SW 1271 (cell line): Measurements from ENCODE around the gene ENSA.
"Not testable (repeated sequence)": the region's sequence is repeated elsewhere in the genome, so short reads cannot be mapped to it uniquely, and the experiment has no call there.

Experiments used
- DNase-seq, 2 experiments: peaks; one replicate each; lab custom pipeline; 2025; lab: John Stamatoyannopoulos, UW

ENSA gene, protein sequence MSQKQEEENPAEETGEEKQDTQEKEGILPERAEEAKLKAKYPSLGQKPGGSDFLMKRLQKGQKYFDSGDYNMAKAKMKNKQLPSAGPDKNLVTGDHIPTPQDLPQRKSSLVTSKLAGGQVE

DNA sequence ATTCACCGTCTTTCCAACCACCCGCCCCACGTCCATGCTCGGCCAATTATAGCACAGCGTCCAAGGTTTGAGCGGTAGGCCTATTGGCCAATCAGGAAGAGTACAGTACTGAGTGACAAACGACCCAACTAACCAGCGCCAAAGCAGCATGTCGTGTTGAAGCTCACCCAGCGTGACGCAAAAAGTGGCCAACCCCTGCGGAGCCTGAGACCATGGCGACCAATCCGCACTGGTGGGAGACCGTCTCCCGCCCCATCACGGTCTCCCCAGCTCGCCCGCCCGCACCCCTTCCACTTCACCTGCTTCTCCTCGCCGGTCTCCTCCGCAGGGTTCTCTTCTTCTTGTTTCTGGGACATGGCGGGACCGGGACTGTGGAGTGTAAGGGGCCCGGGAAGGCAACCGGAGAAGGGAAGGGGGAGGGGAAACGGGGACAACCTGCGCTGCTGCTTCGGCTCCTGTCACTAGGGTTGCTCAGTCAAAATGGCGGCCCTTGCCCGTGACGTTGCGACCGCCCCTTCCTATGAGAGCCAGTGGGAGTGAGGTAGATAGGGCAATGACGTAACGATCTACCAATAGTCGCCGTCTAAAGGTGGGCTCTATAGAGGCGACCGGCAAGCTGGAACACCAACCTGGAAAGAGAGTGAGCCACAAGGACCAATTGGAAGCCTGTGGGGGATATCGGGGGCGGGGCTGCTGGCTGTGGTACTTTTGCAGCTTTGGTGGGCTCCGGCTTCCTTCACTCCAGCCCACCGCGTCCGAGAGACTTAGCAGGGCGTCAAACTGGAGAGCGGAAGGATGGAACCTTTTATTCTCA, at the start of gene ENSA:
Gene ENSA (minus strand): TSS at position 498 of the 814 bp plus-strand sequence. CDS start 142 bp downstream, at position 356.
- DNase-seq: peak; percentile 91 to 98

DNA sequence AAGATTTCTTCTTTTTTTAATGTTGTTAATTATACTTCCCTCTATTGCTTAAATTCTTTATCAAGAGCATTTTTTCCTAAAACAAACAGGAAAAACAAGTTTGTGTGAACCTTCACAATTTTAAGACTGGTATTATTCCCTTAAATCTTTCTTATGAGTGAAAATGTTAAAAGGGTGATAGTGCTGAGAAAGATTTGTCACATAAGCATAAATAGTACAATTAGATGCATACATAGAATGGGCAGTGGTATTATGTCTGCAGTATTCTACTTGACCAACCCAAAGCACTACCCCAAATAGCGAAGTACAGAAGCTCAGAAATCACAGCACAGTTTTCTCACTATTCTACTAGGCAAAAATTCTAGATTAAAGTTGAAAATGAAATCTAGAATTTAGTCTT, 49.6 kb upstream of the ENSA start:
- no peak for DNase-seq

DNA sequence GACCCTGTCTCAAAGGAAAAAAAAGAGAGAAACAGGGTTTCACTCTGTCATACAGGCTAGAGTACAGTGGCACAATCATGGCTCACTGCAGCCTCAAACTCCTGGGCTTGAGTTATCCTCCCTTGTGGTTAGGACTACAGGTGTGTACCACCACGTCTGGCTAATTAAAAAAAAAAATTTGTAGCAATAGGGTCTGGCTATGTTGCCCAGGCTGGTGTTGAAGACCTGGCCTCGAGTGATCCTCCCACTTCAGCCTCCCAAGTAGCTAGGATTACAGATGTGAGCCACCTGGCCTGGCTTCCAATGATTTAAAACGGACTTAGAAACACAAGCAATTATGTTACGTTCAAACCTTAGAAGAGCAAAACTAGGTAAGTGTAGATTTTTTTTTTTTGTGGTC, 45.5 kb upstream of the ENSA start:
- no peak for DNase-seq

DNA sequence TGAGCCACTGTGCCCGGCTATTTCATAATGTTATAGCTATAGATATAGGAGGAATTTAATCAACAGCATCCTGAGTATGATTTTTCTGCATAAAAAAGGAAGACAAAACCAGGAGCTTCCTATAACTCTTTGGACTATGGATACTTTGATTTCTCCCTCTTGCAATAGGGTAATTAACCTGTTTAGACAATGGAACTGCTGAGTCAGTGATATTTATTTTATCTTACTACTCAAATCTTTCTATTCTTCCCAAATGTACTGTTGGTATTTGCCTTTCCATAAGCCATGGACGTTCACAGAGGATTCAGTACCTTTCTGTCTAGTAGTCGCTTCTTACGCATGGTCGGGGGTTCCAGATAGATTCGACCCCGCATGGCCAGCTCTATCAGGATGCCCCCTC, 33.9 kb upstream of the ENSA start:
- DNase-seq: no peak

DNA sequence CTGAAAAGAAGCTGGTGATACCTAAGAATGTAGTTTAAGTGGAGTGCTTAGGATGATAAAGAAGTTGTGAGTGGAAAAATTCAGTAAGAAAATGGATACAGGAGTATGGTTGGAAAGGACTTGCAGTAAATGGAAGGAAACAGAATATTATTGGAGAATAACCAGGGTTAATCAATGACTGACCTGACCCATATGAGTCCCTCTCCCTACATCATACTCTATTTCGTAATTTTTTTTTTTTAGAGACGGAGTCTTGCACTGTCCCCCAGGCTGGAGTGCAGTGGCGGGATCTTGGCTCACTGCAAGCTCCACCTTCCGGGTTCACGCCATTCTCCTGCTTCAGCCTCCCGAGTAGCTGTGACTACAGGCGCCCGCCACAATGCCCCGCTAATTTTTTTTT, 33.4 kb upstream of the ENSA start:
- DNase-seq: no peak

DNA sequence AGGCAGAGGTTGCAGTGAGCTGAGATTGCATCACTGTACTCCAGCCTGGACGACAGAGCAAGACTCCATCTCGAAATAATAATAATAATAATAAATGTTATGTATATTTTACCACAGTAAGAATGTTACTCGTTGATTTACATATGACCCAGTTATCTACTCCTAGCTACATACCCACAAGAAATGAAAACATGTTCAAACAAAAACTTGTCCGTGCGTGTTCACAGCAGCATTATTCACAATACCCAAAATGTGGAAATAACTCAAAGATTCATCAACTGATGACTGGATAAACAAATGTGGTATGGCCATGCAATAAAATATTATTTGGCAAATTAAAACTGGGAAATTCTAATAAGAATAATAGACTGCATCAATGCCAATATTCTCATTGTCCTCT, 31.7 kb upstream of the ENSA start:
- DNase-seq: no peak

DNA sequence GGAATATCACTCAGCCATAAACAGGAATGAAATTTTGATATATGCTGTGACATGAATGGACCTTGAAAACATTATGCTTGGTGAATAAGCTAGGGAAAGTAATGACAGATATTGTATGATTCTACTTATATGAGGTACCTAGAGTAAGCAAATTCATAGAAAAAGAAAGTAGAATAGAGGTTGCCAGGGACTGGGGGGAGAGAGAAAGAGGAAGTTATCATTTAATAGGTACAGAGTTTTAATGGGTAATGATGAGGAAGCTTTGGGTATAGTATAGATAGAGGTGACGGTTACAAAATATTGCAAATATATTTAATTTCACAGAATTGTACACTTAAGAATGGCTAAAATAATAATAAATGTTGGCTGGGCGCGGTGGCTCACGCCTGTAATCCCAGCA, 31.2 kb upstream of the ENSA start:
- no peak for DNase-seq

DNA sequence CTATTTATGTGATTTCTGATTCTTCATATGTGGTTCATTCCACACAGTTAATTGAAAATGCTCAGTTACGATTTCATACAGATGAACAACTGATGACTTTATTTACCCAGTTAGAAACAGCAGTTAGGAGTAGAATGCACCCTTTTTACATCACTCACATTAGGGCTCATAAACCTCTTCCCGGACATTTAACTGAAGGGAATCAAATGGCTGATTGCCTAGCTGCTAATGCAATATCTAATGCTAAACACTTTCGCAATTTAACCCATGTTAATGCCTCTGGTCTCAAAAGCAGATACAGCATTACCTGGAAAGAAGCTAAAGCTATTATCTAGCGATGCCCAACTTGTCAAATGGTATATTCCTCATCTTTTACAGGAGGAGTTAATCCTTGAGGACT, 27.7 kb upstream of the ENSA start:
- DNase-seq: not testable (repeated sequence)

DNA sequence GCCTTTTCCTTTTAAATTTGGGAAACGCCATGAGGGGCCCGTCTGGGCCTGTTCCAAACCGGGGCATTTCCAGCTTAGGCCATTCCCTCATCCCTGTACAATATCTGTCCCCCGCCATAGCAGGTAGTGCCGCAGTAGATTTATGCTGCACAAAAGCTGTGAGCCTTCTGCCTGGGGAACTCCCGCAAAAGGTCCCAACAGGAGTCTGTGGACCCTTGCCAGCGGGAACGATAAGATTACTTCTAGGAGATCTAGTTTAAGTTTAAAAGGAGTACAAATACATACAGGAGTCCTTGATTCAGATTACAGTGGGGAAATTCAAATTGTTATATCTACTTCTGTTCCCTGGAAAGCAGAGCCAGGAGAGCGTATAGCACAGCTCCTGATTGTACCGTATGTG, 25.2 kb upstream of the ENSA start:
- not testable (repeated sequence) for DNase-seq

DNA sequence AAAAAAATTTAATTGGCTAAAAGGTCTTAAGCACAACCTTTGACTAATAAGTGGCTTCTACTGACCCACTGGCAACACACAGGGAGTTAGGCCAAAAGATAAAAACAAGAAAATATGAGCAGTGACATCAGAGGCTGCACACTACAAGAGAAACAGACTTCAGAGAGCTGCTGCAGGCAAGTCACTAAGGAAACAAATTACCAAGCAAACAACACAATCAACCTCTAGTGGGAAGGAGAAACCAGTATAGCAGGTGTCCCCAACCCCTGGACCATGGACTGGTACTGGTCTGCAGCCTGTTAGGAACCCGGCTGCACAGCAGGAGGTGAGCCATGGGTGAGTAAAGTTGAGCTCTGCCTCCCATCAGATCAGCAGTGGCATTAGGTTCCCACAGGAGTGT, 20.8 kb upstream of the ENSA start:
- no peak for DNase-seq

DNA sequence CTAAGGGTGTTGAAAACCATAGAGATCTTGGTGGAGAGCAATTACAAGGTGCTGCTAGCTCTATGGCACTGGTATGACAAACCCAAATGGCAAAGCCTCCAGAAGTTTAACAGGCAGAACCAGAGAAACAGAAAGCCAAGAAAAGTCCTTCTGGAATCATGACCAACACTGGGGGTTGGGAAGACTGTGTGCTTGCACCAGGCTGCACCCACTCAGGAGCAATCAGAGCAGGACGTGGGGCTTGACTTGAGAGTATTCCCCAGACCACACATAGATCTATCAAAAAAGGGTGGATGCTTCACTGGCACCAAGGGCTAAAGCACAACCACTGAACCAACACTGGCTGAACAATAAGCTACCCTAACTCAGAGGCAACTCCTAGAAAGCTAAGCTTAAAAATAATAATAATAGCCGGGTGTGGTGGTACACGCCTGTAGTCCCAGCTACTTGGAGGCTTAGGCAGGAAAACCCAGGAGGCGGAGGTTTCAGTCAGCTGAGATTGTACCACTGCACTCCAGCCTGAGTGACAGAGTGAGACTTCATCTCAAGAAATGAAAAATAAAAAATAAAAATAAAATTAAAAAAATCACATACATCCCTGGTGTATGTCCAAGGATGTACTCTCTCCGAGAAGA, 20.1 kb upstream of the ENSA start:
- DNase-seq: no peak

DNA sequence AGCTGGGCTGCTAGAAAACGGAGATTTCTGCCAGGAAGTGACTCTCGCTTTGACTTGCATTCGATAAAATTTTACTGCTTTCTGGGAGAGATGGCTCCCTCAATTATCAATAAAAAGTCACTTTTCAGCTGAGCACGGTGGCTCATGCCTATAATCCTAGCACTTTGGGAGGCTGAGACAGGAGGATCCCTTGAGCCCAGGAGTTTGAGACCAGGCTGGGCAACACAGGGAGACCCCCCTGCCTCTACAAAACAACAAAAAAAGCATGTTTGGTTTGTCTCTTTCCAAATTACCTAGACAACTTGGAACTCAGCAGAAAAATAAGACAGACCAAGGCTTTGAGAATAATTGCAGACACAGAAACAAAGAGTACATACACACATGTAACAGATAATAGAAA, 12.9 kb upstream of the ENSA start:
- DNase-seq: no peak

DNA sequence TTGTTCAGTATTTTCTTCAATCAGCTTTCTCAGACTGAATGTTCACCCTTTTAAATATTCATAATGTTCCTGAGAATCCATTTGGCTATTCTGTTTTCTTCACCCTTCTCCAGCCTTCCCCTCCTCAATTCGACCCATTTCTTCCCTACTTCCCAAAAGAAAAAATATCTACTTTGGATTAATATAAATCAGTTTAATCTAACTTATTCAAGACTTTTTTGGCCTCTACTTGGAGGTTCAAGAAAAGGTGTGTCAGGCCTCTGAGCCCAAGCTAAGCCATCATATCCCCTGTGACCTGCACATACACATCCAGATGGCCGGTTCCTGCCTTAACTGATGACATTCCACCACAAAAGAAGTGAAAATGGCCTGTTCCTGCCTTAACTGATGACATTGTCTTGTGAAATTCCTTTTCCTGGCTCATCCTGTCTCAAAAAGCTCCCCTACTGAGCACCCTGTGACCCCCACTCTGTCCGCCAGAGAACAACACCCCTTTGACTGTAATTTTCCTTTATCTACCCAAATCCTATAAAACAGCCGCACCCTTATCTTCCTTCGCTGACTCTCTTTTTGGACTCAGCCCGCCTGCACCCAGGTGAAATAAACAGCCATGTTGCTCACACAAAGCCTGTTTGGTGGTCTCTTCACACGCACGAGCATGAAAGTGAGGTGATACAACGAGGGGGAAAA, 11.9 kb upstream of the ENSA start:
- DNase-seq: not testable (repeated sequence)

DNA sequence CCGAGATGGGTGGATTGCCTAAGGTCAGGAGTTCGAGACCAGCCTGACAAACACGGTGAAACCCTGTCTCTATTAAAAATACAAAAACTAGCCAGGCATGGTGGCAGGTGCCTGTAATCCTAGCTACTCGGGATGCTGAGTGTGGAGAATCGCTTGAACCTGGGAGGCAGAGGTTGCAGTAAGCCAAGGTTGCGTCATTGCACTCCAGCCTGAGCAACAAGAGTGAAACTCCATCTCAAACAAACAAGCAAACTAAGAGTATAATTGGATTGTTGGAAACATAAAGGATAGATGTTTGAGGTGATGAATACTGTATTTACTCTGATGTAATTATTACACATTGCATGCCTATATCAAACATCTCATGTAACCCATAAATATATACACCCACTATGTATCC, 9.0 kb upstream of the ENSA start:
- not testable (repeated sequence) for DNase-seq

DNA sequence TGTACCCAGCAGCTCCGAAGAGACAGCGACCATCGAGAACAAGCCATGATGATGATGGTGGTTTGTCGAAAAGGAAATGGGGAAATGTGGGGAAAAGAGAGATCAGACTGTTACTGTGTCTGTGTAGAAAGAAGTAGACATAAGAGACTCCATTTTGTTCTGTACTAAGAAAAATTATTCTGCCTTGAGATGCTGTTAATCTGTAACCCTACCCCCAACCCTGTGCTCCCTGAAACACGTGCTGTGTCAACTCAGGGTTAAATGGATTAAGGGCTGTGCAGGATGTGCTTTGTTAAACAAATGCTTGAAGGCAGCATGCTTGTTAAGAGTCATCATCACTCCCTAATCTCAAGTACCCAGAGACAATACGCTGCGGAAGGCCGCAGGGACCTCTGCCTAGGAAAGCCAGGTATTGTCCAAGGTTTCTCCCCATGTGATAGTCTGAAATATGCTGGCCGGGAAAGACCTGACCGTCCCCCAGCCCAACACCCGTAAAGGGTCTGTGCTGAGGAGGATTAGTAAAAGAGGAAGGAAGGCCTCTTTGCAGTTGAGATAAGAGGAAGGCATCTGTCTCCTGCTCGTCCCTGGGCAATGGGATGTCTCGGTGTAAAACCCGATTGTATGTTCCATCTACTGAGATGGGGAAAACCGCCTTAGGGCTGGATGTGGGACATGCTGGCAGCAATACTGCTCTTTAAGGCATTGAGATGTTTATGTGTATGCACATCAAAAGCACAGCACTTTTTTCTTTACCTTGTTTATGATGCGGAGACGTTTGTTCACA, 5.6 kb upstream of the ENSA start:
- not testable (repeated sequence) for DNase-seq

DNA sequence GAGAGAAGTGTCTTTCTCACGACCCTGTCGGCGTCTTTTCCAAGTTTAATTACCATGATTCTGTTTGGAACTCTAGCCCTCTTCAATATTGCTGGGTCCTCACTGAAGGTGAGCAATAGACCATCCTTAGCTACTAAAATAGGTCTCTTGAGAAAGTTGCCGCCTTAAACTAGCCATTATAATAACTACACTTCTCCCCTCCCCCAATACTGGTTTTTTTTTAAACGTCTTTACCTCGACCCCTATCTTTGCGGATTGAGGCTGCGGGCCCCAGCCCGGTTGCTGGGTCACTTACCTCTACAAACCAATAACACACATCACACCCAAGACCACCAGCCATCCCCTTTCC, 672 bp downstream of the ENSA start:
- DNase-seq: no peak

DNA sequence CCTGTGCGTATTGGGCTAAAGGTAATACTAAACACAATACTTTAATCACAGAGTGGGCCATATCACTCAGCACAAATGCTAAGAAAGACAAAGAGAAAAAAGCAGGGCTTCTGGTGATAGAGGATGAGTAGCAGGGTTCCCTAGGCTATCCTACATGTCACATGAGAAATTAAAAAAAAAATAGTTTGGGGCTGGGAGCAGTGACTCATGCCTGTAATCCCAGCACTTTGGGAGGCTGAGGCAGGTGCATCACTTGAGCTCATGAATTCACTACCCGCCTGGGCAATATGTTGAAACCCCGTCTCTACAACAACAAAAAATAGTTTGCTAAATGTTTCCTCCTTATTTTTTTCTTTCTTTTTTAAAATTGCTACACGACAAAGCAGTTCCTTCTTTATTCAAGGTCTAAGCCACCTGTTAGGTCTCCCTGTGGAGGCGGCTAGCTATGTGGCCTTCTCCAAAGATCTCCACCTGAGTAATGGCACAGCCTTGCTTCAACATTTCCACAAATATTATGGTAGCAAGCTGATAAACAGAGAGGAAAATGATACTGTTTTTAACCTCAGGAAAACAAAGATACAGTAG, 1.5 kb downstream of the ENSA start:
- DNase-seq: no peak

DNA sequence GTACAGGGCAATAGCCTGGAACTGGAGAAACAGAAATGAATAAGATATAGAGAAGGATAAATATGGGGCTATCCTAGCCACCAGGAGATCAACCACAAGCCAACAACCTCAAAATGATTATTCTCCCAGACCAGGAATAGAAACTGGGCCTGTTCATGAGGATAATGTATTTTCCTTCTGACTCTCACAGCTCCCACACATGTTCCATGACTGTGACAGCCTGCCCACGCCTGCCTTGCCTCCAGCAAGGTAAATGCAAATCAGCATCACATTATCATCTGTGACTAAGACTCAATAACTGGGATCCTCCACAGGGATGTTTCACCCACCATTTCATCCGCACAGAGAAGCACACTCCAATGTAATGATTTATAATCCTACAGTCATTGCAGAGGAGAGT, 3.3 kb downstream of the ENSA start:
- no peak for DNase-seq

DNA sequence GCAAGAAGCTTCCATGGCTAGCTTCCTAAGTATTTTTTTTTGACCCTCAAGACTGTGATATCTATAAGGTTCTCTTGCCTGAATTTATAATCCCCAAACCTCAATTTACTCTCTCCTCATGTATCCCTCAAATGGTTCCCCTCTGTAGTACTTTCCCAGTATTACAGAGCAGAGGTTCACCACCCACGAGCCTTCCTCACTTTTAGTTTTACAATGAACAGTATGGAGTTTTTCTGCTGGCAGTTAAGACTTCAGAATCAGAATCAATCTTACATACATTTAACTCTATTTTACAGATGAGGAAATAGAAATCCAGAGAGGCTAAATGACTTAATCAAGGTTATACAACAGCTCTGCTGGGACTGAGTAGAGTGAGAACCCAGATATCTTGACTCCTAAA, 4.9 kb downstream of the ENSA start:
- not testable (repeated sequence) for DNase-seq

DNA sequence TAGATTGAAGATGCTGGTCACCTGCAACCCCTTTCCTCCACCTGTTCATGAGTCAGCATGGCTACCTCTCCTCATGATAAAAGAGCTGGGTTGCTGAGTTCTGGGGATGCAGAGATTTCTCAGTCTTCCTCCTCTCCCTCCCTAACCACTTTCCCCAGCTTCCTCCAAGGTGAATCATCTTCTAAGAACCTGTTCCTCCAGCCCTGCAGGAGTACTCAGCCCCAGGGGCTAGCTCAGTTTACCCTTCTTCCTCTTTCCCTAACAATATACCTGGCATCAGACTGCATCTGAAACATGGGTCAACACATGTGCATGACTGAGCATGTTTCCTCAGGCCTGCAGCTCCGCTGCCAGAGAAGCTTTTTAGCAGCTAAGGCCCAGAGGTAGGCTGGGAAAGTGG, 5.3 kb downstream of the ENSA start:
- not testable (repeated sequence) for DNase-seq

DNA sequence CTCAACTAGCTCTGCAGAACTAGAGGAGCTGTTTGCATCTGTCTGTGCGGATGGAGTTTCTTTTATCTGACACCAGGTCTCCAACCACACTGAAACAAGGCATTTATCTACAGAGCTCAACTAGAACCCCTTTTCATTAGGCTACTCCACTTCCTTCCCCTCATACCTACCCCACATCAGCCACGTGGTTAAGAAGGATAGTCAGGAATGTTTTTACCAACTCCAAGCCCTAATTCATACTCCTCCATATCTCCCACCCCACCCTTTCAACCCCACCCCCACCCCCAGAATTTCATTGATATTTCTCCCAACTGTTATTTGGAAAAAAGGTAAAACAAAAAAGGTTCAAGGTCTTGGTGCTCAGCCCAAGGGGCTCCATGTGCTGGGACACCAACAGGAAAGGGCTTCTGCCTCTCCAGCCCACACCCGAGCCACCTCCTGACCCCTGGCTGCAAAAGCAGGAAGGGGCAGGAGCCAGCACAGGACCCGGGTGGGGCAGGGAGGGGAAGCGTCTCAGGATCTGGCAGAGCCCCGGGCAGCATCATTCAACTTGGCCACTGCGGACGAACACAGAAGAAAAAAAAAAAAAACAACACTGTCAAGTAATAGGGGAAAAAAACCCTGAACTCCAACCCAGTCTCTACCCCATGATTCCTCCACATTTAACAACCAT, 7.0 kb downstream of the ENSA start:
- no peak for DNase-seq
